GM12878 (cell line): Measurements from ENCODE around the gene KCNJ10. TPM values are rescaled to one million over a fixed set of nuclear protein-coding genes. Genes with fewer than 3 reads are reported as not detected.

Source experiments
- ATAC-seq: fragments of 200-7000 bp; cut with Tn5 transposase; 3 replicates; pipeline ENCODE4 v1.9.1; 2020; ENCODE audit warnings: mild to moderate bottlenecking, moderate library complexity
- BruUV-seq: library from RNA; stranded (reverse); fragments of 400-500 nt; replicated peaks from 2 replicates; lab custom pipeline; 2021; lab: Mats Ljungman, UMichigan
- CTCF ChIA-PET: fragments of 300-600 bp; sonication (Branson Sonifier 250); formaldehyde crosslinking; extraction: SDS; loops from one replicate; lab custom pipeline; 2021; ENCODE audit warnings: inconsistent platforms; lab: Yijun Ruan, JAX
- POLR2A ChIA-PET: fragments of 350-600 bp; formaldehyde crosslinking; extraction: SDS; loops from one replicate; lab custom pipeline; 2021; ENCODE audit warnings: inconsistent platforms; lab: Charles Lee
- RAD21 ChIA-PET: fragments of 300-600 bp; sonication (Branson Sonifier 250); formaldehyde crosslinking; loops from one replicate; lab custom pipeline; 2023; ENCODE audit warnings: antibody characterized with exemption; ENCODE audit not compliant: unreplicated experiment; lab: Charles Lee
- SMC1A ChIA-PET: fragments of 300-600 bp; sonication (Branson Sonifier 250); formaldehyde crosslinking; loops from one replicate; lab custom pipeline; 2023; ENCODE audit not compliant: unreplicated experiment, uncharacterized antibody; lab: Charles Lee
- DNase-seq: peaks from one replicate; pipeline ENCODE4 v3.0.0-alpha.2; 2011; ENCODE audit warnings: low read depth, low spot score
- FAIRE-seq: peaks from 3 replicates; lab custom pipeline; 2011; peaks lifted over from hg19 to GRCh38; lab: Jason Lieb, UNC
- H2AFZ ChIP-seq: 2 replicates; pipeline ENCODE4 v1.6.0; 2011; ENCODE audit warnings: low read depth, low read length, control low read depth; ENCODE audit not compliant: control insufficient read depth
- H3K27ac ChIP-seq: 2 replicates; pipeline ENCODE4 v1.5.1; 2011; ENCODE audit warnings: control low read depth; ENCODE audit not compliant: control insufficient read depth, insufficient read depth
- H3K27me3 ChIP-seq, 2 experiments: replicated peaks in 1 of 2; 2 replicates each; pipeline versions ENCODE4 v1.6.0 to v1.6.1; 2011; ENCODE audit warnings: low read length in 1 of 2; ENCODE audit not compliant: control insufficient read depth in 2 of 2, insufficient read depth in 2 of 2
- H3K36me3 ChIP-seq, 2 experiments: 2 replicates each; pipeline ENCODE4 v1.5.1; 2011; ENCODE audit warnings: low read length in 1 of 2; ENCODE audit not compliant: control insufficient read depth in 2 of 2, insufficient read depth in 2 of 2
- H3K4me1 ChIP-seq: 2 replicates; pipeline ENCODE4 v1.6.1; 2011; ENCODE audit warnings: mild to moderate bottlenecking, low read length, moderate library complexity, mixed read lengths; ENCODE audit not compliant: control insufficient read depth, insufficient read depth
- H3K4me2 ChIP-seq: 2 replicates; pipeline ENCODE4 v1.6.0; 2011; ENCODE audit warnings: control low read depth; ENCODE audit not compliant: control insufficient read depth, insufficient read depth
- H3K4me3 ChIP-seq: fragments of 200-600 bp; sonication (generic); 2 replicates; pipeline ENCODE4 v1.5.1; 2016
- H3K79me2 ChIP-seq: 2 replicates; pipeline ENCODE4 v1.6.0; 2011; ENCODE audit warnings: low read length; ENCODE audit not compliant: control insufficient read depth, insufficient read depth
- H3K9ac ChIP-seq: 2 replicates; pipeline ENCODE4 v1.8.0; 2011; ENCODE audit warnings: low read length, control low read depth, mixed read lengths; ENCODE audit not compliant: control insufficient read depth, insufficient read depth
- H3K9me3 ChIP-seq: replicated peaks from 3 replicates; pipeline ENCODE4 v1.5.1; 2011; ENCODE audit warnings: mild to moderate bottlenecking, low read length; ENCODE audit not compliant: control insufficient read depth, insufficient read depth
- H4K20me1 ChIP-seq: 2 replicates; pipeline ENCODE4 v1.6.0; 2011; ENCODE audit not compliant: control insufficient read depth, insufficient read depth
- ATF7 ChIP-seq: fragments of 450-650 bp; IDR thresholded peaks from 2 replicates; pipeline ENCODE4 v1.6.1; 2016; ENCODE audit warnings: low read depth, mild to moderate bottlenecking
- FOXM1 ChIP-seq: IDR thresholded peaks from 2 replicates; pipeline ENCODE4 v1.6.1; 2012; ENCODE audit warnings: low read depth, mild to moderate bottlenecking, inconsistent platforms, low read length, moderate library complexity
- RELA ChIP-seq: fragments of 450-650 bp; IDR thresholded peaks from 2 replicates; pipeline ENCODE4 v1.8.0; 2014; ENCODE audit warnings: borderline replicate concordance; ENCODE audit not compliant: partially characterized antibody
- USF1 ChIP-seq: IDR thresholded peaks from 2 replicates; pipeline ENCODE4 v1.6.1; 2011; ENCODE audit warnings: borderline replicate concordance, low read depth, mild to moderate bottlenecking, moderate library complexity, mixed read lengths, low read length; ENCODE audit not compliant: insufficient read depth; ENCODE audit errors: extremely low read length
- WGBS: methylation state at CpG from one replicate; pipeline ENCODE4 v1.1.6; 2016; ENCODE audit warnings: low lambda C conversion rate; ENCODE audit not compliant: insufficient replicate concordance, insufficient coverage; ENCODE audit errors: missing lambda C conversion rate; 5-methylcytosine and 5-hydroxymethylcytosine counted together
- in situ Hi-C: fragments of 300-500 bp; cut with MboI; formaldehyde crosslinking; loops from 9 replicates; pipeline ENCODE4 v1.14.3; 2018; ENCODE audit warnings: mixed read lengths
- intact Hi-C: fragments of 100-400 bp; cut with micrococcal nuclease; formaldehyde crosslinking; loops from one replicate; pipeline ENCODE4 v1.14.2; 2022; ENCODE audit not compliant: unreplicated experiment
- polyA plus RNA-seq, 11 experiments: library from polyadenylated mRNA; depleted of rRNA in 4 of 11; unstranded in 6 of 11; stranded (reverse) in 5 of 11; fragments of >200 nt; fragmentation: Nextera tagmentation in 4 of 11; fragmentation: Illumina TruSeq in 1 of 11; extraction: Ambion mirVana in 4 of 11; extraction: Trizol in 1 of 11; gene quantifications; 1 replicate in 1 of 11; 2 replicates in 10 of 11; pipeline versions ENCODE4 v1.2.1 to v1.2.3, GENCODE V29; 2011 to 2016; ENCODE audit warnings: inconsistent platforms in 2 of 11, missing spikeins in 2 of 11, low read depth in 1 of 11
- total RNA-seq, 4 experiments: library from RNA; depleted of rRNA in 3 of 4; stranded (reverse); fragments of >200 nt in 3 of 4; fragmentation: Illumina TruSeq in 1 of 4; extraction: Trizol in 1 of 4; gene quantifications; 2 replicates each; pipeline versions ENCODE4 v1.2.1 to v1.2.3, GENCODE V29; 2013 to 2021

Gene KCNJ10
- total and polyA plus RNA-seq, 10 of the 15 experiments (the other 5 are each of a cell fraction or from before 2014, with no cell fraction given) = 0.01 to 0.29 (median 0.09) TPM; not detected in 2

- H3K27me3 ChIP-seq = peaks cover 0 to 2% of the 10 kb centered on the region in 2 experiments; a peak in 3 of 4 replicates
- TF ChIP-seq RELA (no peak), ATF7 (no peak), USF1 (no peak), FOXM1 (no peak)
- H3K27ac ChIP-seq = no peak overlapping the region
- CTCF ChIA-PET = interaction anchor here (0.6 to 30.2 kb wide), 20 partner anchors 12 to 331 kb away, joined by 3 to 1035 read pairs (median 6); partner anchors contain the start of genes IGSF8, KCNJ10, KCNJ9 and PIGM
- no peaks in the 10 kb centered on the region for H3K9me3 ChIP-seq
- no peak for FAIRE-seq
- DNase-seq = no peak
- no peaks in the 10 kb centered on the region; a peak in 1 of 4 replicates for H3K36me3 ChIP-seq
- no peak for ATAC-seq
- H3K9ac ChIP-seq = no peak overlapping the region
- H3K4me3 ChIP-seq = no peak overlapping the region
- no peaks in the 10 kb centered on the region for H3K4me1 ChIP-seq
- RAD21 ChIA-PET = interaction anchor here (0.7 to 4.0 kb wide), 8 partner anchors 12 to 292 kb away, joined by 3 to 31 read pairs (median 10); partner anchors contain the start of gene IGSF8
- POLR2A ChIA-PET = interaction anchor here (1.5 kb wide), 1 partner anchor 38 kb away, joined by 4 read pairs; no protein-coding TSS in a partner anchor
- no peak overlapping the region for H2AFZ ChIP-seq
- 72% methylated on average over 19 of the region's 30 CpGs for WGBS
- H3K4me2 ChIP-seq = no peak overlapping the region
- no peaks in the 10 kb centered on the region for H4K20me1 ChIP-seq
- SMC1A ChIA-PET = interaction anchor here (0.5 to 4.5 kb wide), 11 partner anchors 12 to 174 kb away, joined by 3 to 35 read pairs (median 4); partner anchors contain the start of gene IGSF8
- no TSS peak for BruUV-seq
- H3K79me2 ChIP-seq = no peaks in the 10 kb centered on the region
- intact Hi-C loops (loop anchor here (2.0 kb wide), 2 partner anchors 38 to 148 kb away; no protein-coding TSS in a partner anchor), in situ Hi-C loops (no loop called here)
Observed at GRCh38 chr1:160084771-160085321, 14.9 kb upstream of the KCNJ10 start.
